ENCODE data around the gene GORASP1. TPM values are rescaled to one million over a fixed set of nuclear protein-coding genes. Genes with fewer than 3 reads are reported as not detected.

The GORASP1 gene
- total and polyA plus RNA-seq, 2 of the 8 experiments (the other 6 are each of a cell fraction or from before 2014, with no cell fraction given): 33.4 to 33.5 TPM

GRCh38 chr3:39147711-39148434, 40.4 kb upstream of the GORASP1 start:
- Histone ChIP-seq H2AFZ (ENCODE audit: low read length) (no peak overlapping the region), H4K5ac (ENCODE audit: insufficient read length, low read depth, low read length) (no peak overlapping the region), H4K91ac (replicated peaks; ENCODE audit: insufficient read length, low read length) (peak overlapping the region; percentile 44), H4K20me1 (replicated peaks in 1 of 2; ENCODE audit: control insufficient read depth in 1 of 2, insufficient read depth in 2 of 2, low read length in 2 of 2) (peaks cover 7 to 36% of the 10 kb centered on the region in 2 experiments), H2AK5ac (ENCODE audit: low read depth, low read length) (peak overlapping the region; percentile 84; the same call in 1 of the 2 replicates), H3K9ac (replicated peaks in 1 of 4; ENCODE audit: extremely low read depth in 1 of 4, low read depth in 3 of 4, low read length in 3 of 4) (0 out of 7 replicates have a peak overlapping the region, but pooled peaks of 1 of the 4 experiments have one; percentile 19), H2BK120ac (replicated peaks; ENCODE audit: low read depth, low read length) (no peak overlapping the region), H3K23me2 (ENCODE audit: low read depth, low read length) (peaks cover 16% of the 10 kb centered on the region), H3K27ac (ENCODE audit: low read depth, low read length) (0 out of 2 replicates have a peak overlapping the region, but pooled peaks have one; percentile 42), H3K79me1 (ENCODE audit: low read depth, low read length) (peaks cover 18% of the 10 kb centered on the region; the same call in 1 of the 2 replicates), H3K79me2 (ENCODE audit: control insufficient read depth in 1 of 2, insufficient read depth in 2 of 2, low read length in 2 of 2) (peaks cover 14 to 44% of the 10 kb centered on the region in 2 experiments), H3K4me3 (ENCODE audit: extremely low read depth in 1 of 4, insufficient read depth in 2 of 4, low read depth in 3 of 4, low read length in 4 of 4) (no peak overlapping the region), H3K18ac (ENCODE audit: extremely low read depth, low read length) (peak overlapping the region; percentile 68), H3K27me3 (replicated peaks in 1 of 4; ENCODE audit: control insufficient read depth in 3 of 4, extremely low read depth in 1 of 4, insufficient read depth in 3 of 4, low read length in 3 of 4) (no peaks in the 10 kb centered on the region), H2BK12ac (ENCODE audit: low read depth, low read length) (peak overlapping the region; percentile 80; the same call in 1 of the 2 replicates), H3K56ac (replicated peaks; ENCODE audit: insufficient read length, low read depth, low read length) (no peak overlapping the region), H3K23ac (ENCODE audit: insufficient read length) (no peak overlapping the region), H3K9me3 (ENCODE audit: insufficient read depth in 2 of 2, low read depth in 1 of 2, low read length in 1 of 2) (no peaks in the 10 kb centered on the region), H3K4me1 (replicated peaks in 1 of 4; ENCODE audit: control insufficient read depth in 3 of 4, insufficient read depth in 4 of 4, low read length in 3 of 4) (peaks cover 17 to 54% (median 36%) of the 10 kb centered on the region in 4 experiments), H4K8ac (ENCODE audit: extremely low read depth, insufficient read depth, low read length) (0 out of 2 replicates have a peak overlapping the region, but pooled peaks have one; percentile 20), H3K4me2 (ENCODE audit: insufficient read depth in 1 of 2, low read depth in 2 of 2, low read length in 2 of 2) (peak overlapping the region; percentile 9 to 12; a peak in 3 of 4 replicates), H3K4ac (replicated peaks; ENCODE audit: insufficient read length, low read depth, low read length) (no peak overlapping the region), H3K14ac (ENCODE audit: insufficient read length) (no peak overlapping the region), H2BK20ac (ENCODE audit: low read length) (no peak overlapping the region), H3K36me3 (ENCODE audit: control insufficient read depth in 2 of 4, insufficient read depth in 4 of 4, low read length in 3 of 4) (peaks cover 12 to 34% (median 20%) of the 10 kb centered on the region in 4 experiments; a peak in 6 of 8 replicates), H2BK5ac (ENCODE audit: low read depth, low read length) (peak overlapping the region; percentile 96), H2BK15ac (ENCODE audit: low read length) (peak overlapping the region; percentile 65; the same call in 1 of the 2 replicates)
- ChIA-PET POLR2A (ENCODE audit: partially characterized antibody) (interaction anchor here (1.1 to 2.0 kb wide), 4 partner anchors 10 to 32 kb away, joined by 3 to 8 read pairs (median 6); no protein-coding TSS in a partner anchor), CTCF (ENCODE audit: partially characterized antibody) (interaction anchor here (1.2 to 2.8 kb wide), 6 partner anchors 10 to 140 kb away, joined by 3 to 11 read pairs (median 5); no protein-coding TSS in a partner anchor)
- FAIRE-seq (no peak), DNase-seq (ENCODE audit: low read depth in 1 of 2, low spot score in 2 of 2) (no peak)
- 75% methylated on average over 8 of the region's 9 CpGs; no CpG with 5 or more reads in 1 of the 2 experiments for WGBS, 2 experiments (ENCODE audit: extremely low coverage in 1 of 2, insufficient coverage in 1 of 2, insufficient read length in 1 of 2, insufficient replicate concordance in 2 of 2, low coverage in 1 of 2, low lambda C conversion rate in 2 of 2, missing lambda C conversion rate in 1 of 2)
- no peak for TF ChIP-seq BACH1 (IDR thresholded peaks at IDR 0.05; ENCODE audit: low read length)
- TF ChIP-seq CBX5 (IDR thresholded peaks at IDR 0.05; ENCODE audit: low read depth, low read length): no peak
- no peak for TF ChIP-seq SUZ12 (IDR thresholded peaks at IDR 0.05; ENCODE audit: low read length)
- no peak for TF ChIP-seq TCF12 (IDR thresholded peaks at IDR 0.05; ENCODE audit: low read depth, low read length)
- no peak for TF ChIP-seq ZNF274 (IDR thresholded peaks at IDR 0.05; ENCODE audit: borderline replicate concordance, extremely low read depth, low read length)
- TF ChIP-seq SIRT6 (IDR thresholded peaks at IDR 0.05; ENCODE audit: low read length): no peak
- TF ChIP-seq RAD21 (IDR thresholded peaks at IDR 0.05 in 1 of 2, conservative IDR thresholded peaks at IDR 0.05 in 1 of 2; ENCODE audit: low read depth in 2 of 2, low read length in 2 of 2): no peak
- no peak for TF ChIP-seq GABPA (IDR thresholded peaks at IDR 0.05; ENCODE audit: borderline replicate concordance, insufficient read depth, low read length)
- TF ChIP-seq, protein P1, sequence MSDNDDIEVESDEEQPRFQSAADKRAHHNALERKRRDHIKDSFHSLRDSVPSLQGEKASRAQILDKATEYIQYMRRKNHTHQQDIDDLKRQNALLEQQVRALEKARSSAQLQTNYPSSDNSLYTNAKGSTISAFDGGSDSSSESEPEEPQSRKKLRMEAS (IDR thresholded peaks at IDR 0.05): no peak
- no peak for TF ChIP-seq RNF2 (IDR thresholded peaks at IDR 0.05; ENCODE audit: borderline replicate concordance, low read depth, low read length, missing control alignments, poor library complexity, severe bottlenecking)

All from H1 (cell line).